IMR-90 (cell line): ENCODE results near the gene TNFRSF18. TPM values are rescaled to one million over a fixed set of nuclear protein-coding genes. Genes with fewer than 3 reads are reported as not detected.

Experiments
- ATAC-seq: fragments of 200-7000 bp; cut with Tn5 transposase; 2 replicates; pipeline ENCODE4 v1.9.1; 2020; ENCODE audit warnings: low read depth, mild to moderate bottlenecking, moderate library complexity
- BruUV-seq: library from RNA; stranded (reverse); fragments of 400-500 nt; replicated peaks from 2 replicates; lab custom pipeline; 2021; lab: Mats Ljungman, UMichigan
- CTCF ChIA-PET: fragments of 300-600 bp; formaldehyde crosslinking; extraction: SDS; loops from one replicate; lab custom pipeline; 2021; ENCODE audit warnings: antibody characterized with exemption; lab: Yijun Ruan, JAX
- POLR2A ChIA-PET: fragments of 300-600 bp; sonication (Branson Sonifier 250); formaldehyde crosslinking; loops from one replicate; lab custom pipeline; 2022; ENCODE audit warnings: antibody characterized with exemption; ENCODE audit not compliant: unreplicated experiment; lab: Charles Lee
- DNase-seq: peaks from one replicate; pipeline ENCODE4 v3.0.0; 2013
- H2AFZ ChIP-seq: replicated peaks from 2 replicates; pipeline ENCODE3; 2013; ENCODE audit warnings: low read length, mild to moderate bottlenecking; ENCODE audit not compliant: poor library complexity
- H2AK5ac ChIP-seq: 2 replicates; pipeline ENCODE4 v1.6.1; 2013; ENCODE audit warnings: low read depth, low read length, inconsistent platforms
- H2AK9ac ChIP-seq: replicated peaks from 2 replicates; pipeline ENCODE3; 2013; ENCODE audit warnings: mild to moderate bottlenecking, low read depth, low read length, moderate library complexity; ENCODE audit not compliant: poor library complexity
- H2BK120ac ChIP-seq: 2 replicates; pipeline ENCODE4 v1.6.1; 2013; ENCODE audit warnings: low read depth, low read length, inconsistent platforms
- H2BK15ac ChIP-seq: 3 replicates; pipeline ENCODE4 v1.6.1; 2013; ENCODE audit warnings: low read depth, low read length, inconsistent platforms
- H2BK20ac ChIP-seq: 2 replicates; pipeline ENCODE4 v1.6.1; 2013; ENCODE audit warnings: low read depth, mild to moderate bottlenecking, inconsistent platforms, low read length, moderate library complexity
- H2BK5ac ChIP-seq: 2 replicates; pipeline ENCODE4 v1.6.1; 2013; ENCODE audit warnings: mild to moderate bottlenecking, low read depth, low read length, inconsistent platforms; ENCODE audit not compliant: poor library complexity, severe bottlenecking
- H3K14ac ChIP-seq: replicated peaks from 2 replicates; pipeline ENCODE4 v1.6.1; 2013; ENCODE audit warnings: low read depth, low read length, inconsistent platforms
- H3K18ac ChIP-seq: 2 replicates; pipeline ENCODE4 v1.6.1; 2013; ENCODE audit warnings: low read depth, low read length, control low read depth
- H3K23ac ChIP-seq: 2 replicates; pipeline ENCODE4 v1.6.1; 2013; ENCODE audit warnings: low read depth, low read length, inconsistent platforms
- H3K27ac ChIP-seq: 2 replicates; pipeline ENCODE4 v1.5.1; 2013; ENCODE audit warnings: mild to moderate bottlenecking, control low read depth, low read length; ENCODE audit not compliant: insufficient read depth
- H3K27me3 ChIP-seq: 2 replicates; pipeline ENCODE4 v1.6.1; 2013; ENCODE audit warnings: low read length; ENCODE audit not compliant: control insufficient read depth, insufficient read depth
- H3K36me3 ChIP-seq: 2 replicates; pipeline ENCODE4 v1.6.1; 2013; ENCODE audit warnings: low read length, mixed read lengths; ENCODE audit not compliant: control insufficient read depth, insufficient read depth
- H3K4ac ChIP-seq: 2 replicates; pipeline ENCODE4 v1.6.1; 2013; ENCODE audit warnings: low read depth, low read length, inconsistent platforms
- H3K4me1 ChIP-seq: 2 replicates; pipeline ENCODE4 v1.6.1; 2013; ENCODE audit warnings: low read length, mixed read lengths; ENCODE audit not compliant: control insufficient read depth, insufficient read depth
- H3K4me2 ChIP-seq: 2 replicates; pipeline ENCODE4 v1.6.1; 2013; ENCODE audit warnings: low read depth, mild to moderate bottlenecking, control low read depth, low read length, moderate library complexity
- H3K4me3 ChIP-seq: 2 replicates; pipeline ENCODE4 v1.5.1; 2013; ENCODE audit warnings: low read depth, mild to moderate bottlenecking, control low read depth, low read length, moderate library complexity; ENCODE audit not compliant: insufficient read depth
- H3K56ac ChIP-seq: 2 replicates; pipeline ENCODE4 v1.6.1; 2013; ENCODE audit warnings: low read length, inconsistent platforms; ENCODE audit not compliant: insufficient read depth; ENCODE audit errors: extremely low read depth
- H3K79me1 ChIP-seq, 2 experiments: 2 replicates each; pipeline ENCODE4 v1.6.1; 2013; ENCODE audit warnings: low read length in 2 of 2, inconsistent platforms in 1 of 2, low read depth in 1 of 2
- H3K9ac ChIP-seq: 2 replicates; pipeline ENCODE4 v1.6.1; 2013; ENCODE audit warnings: low read depth, low read length, control low read depth
- H3K9me1 ChIP-seq: 2 replicates; pipeline ENCODE4 v1.6.1; 2013; ENCODE audit warnings: low read length, inconsistent platforms; ENCODE audit not compliant: insufficient read depth
- H3K9me3 ChIP-seq: 2 replicates; pipeline ENCODE4 v1.6.1; 2013; ENCODE audit warnings: low read length; ENCODE audit not compliant: control insufficient read depth, insufficient read depth
- H4K20me1 ChIP-seq: 2 replicates; pipeline ENCODE4 v1.6.1; 2013; ENCODE audit warnings: low read length, inconsistent platforms; ENCODE audit not compliant: insufficient read depth
- H4K5ac ChIP-seq: 2 replicates; pipeline ENCODE4 v1.6.1; 2013; ENCODE audit warnings: mild to moderate bottlenecking, low read depth, low read length, control low read depth
- H4K8ac ChIP-seq, 2 experiments: 2 replicates each; pipeline ENCODE4 v1.6.1; 2013; ENCODE audit warnings: low read depth in 2 of 2, low read length in 2 of 2, control low read depth in 1 of 2, inconsistent platforms in 1 of 2
- H4K91ac ChIP-seq: 2 replicates; pipeline ENCODE4 v1.6.1; 2013; ENCODE audit warnings: low read depth, low read length, inconsistent platforms; ENCODE audit not compliant: insufficient read depth
- BHLHE40 ChIP-seq: fragments of 150-350 bp; IDR thresholded peaks from 2 replicates; pipeline ENCODE4 v1.6.1; 2016; ENCODE audit warnings: mild to moderate bottlenecking, low read depth, low read length
- CEBPB ChIP-seq: IDR thresholded peaks from 2 replicates; pipeline ENCODE4 v1.6.1; 2012; ENCODE audit warnings: low read depth, low read length, improper control_type of control experiment
- CHD1 ChIP-seq: IDR thresholded peaks from 2 replicates; pipeline ENCODE4 v1.6.1; 2012; ENCODE audit warnings: low read depth, low read length, improper control_type of control experiment
- CTCF ChIP-seq: conservative IDR thresholded peaks from 2 replicates; pipeline ENCODE4 v1.5.1; 2012; ENCODE audit warnings: mild to moderate bottlenecking, low read depth, low read length, improper control_type of control experiment
- ELK1 ChIP-seq: fragments of 150-350 bp; IDR thresholded peaks from 2 replicates; pipeline ENCODE4 v1.6.1; 2016; ENCODE audit warnings: low read depth, mild to moderate bottlenecking, low read length, moderate library complexity, borderline replicate concordance
- FOS ChIP-seq: fragments of 150-350 bp; IDR thresholded peaks from 2 replicates; pipeline ENCODE4 v1.6.1; 2016; ENCODE audit warnings: low read depth, low read length
- MAFK ChIP-seq: IDR thresholded peaks from 2 replicates; pipeline ENCODE4 v1.6.1; 2012; ENCODE audit warnings: low read depth, low read length, improper control_type of control experiment
- MAZ ChIP-seq: IDR thresholded peaks from 2 replicates; pipeline ENCODE4 v1.6.1; 2012; ENCODE audit warnings: low read depth, mild to moderate bottlenecking, low read length, improper control_type of control experiment, moderate library complexity, borderline replicate concordance
- MXI1 ChIP-seq: IDR thresholded peaks from 2 replicates; pipeline ENCODE4 v1.6.1; 2012; ENCODE audit warnings: low read depth, mild to moderate bottlenecking, low read length, moderate library complexity, borderline replicate concordance
- NFE2L2 ChIP-seq: fragments of 150-350 bp; IDR thresholded peaks from 2 replicates; pipeline ENCODE4 v1.6.1; 2016; ENCODE audit warnings: low read depth, mild to moderate bottlenecking, low read length
- POLR2A ChIP-seq: IDR thresholded peaks from 2 replicates; pipeline ENCODE4 v1.6.1; 2012; ENCODE audit warnings: mild to moderate bottlenecking, low read depth, low read length
- RAD21 ChIP-seq: IDR thresholded peaks from 2 replicates; pipeline ENCODE4 v1.6.1; 2012; ENCODE audit warnings: low read length, improper control_type of control experiment
- RCOR1 ChIP-seq: IDR thresholded peaks from 2 replicates; pipeline ENCODE4 v1.6.1; 2012; ENCODE audit warnings: mild to moderate bottlenecking, low read length, improper control_type of control experiment; ENCODE audit not compliant: insufficient replicate concordance
- RFX5 ChIP-seq: IDR thresholded peaks from 2 replicates; pipeline ENCODE4 v1.8.0; 2012; ENCODE audit warnings: low read depth, mild to moderate bottlenecking, low read length, moderate library complexity
- SMC3 ChIP-seq: fragments of 150-350 bp; IDR thresholded peaks from 2 replicates; pipeline ENCODE4 v1.6.1; 2016; ENCODE audit warnings: low read depth, mild to moderate bottlenecking, antibody characterized with exemption, low read length, moderate library complexity
- USF2 ChIP-seq: fragments of 150-350 bp; IDR thresholded peaks from 2 replicates; pipeline ENCODE4 v1.6.1; 2017; ENCODE audit warnings: mild to moderate bottlenecking, antibody characterized with exemption, low read length, low read depth
- WGBS, 2 experiments: methylation state at CpG; one replicate each; pipeline versions ENCODE4 v1.1.5 to v1.1.7; 2013; ENCODE audit warnings: missing lambda C conversion rate in 2 of 2; ENCODE audit not compliant: insufficient read length in 1 of 2; ENCODE audit errors: extremely low coverage in 2 of 2; 5-methylcytosine and 5-hydroxymethylcytosine counted together
- dilution Hi-C: fragments of 300-500 bp; cut with HindIII; formaldehyde crosslinking; loops from one replicate; pipeline ENCODE4 v1.14.3; 2018; ENCODE audit warnings: low sequenced_read_pairs; ENCODE audit not compliant: unreplicated experiment
- in situ Hi-C: fragments of 300-500 bp; cut with MboI; formaldehyde crosslinking; loops from 3 replicates; pipeline ENCODE4 v1.14.3; 2019; ENCODE audit warnings: low sequenced_read_pairs, inconsistent platforms, mixed read lengths
- intact Hi-C: fragments of 100-400 bp; cut with micrococcal nuclease; formaldehyde crosslinking; loops from 2 replicates; pipeline ENCODE4 v1.10.0; 2022
- polyA plus RNA-seq, 3 experiments: library from polyadenylated mRNA; depleted of rRNA; stranded (reverse); fragments of >200 nt; gene quantifications; 2 replicates each; pipeline ENCODE4 v1.2.3, GENCODE V29; 2012; ENCODE audit warnings: low replicate concordance in 1 of 3
- total RNA-seq: library from RNA; depleted of rRNA; stranded (reverse); fragments of >200 nt; gene quantifications from 2 replicates; pipeline ENCODE4 v1.2.3, GENCODE V29; 2012

TNFRSF18 gene
- total and polyA plus RNA-seq, 2 of the 4 experiments (the other 2 are of a cell fraction), result 0.18 to 1.0 TPM

- H3K27ac ChIP-seq, result no peak overlapping the region
- H3K27me3 ChIP-seq, result peaks cover 34% of the 10 kb centered on the region; the same call in 1 of the 2 replicates
- H2AK5ac ChIP-seq, result no peak overlapping the region
- in situ Hi-C loops (no loop called here), dilution Hi-C loops (no loop called here), intact Hi-C loops (no loop called here)
- H3K36me3 ChIP-seq, result no peaks in the 10 kb centered on the region
- H2BK15ac ChIP-seq, result no peak overlapping the region
- ChIA-PET POLR2A (no interaction called here), CTCF (no interaction called here)
- no peaks in the 10 kb centered on the region for H3K9me1 ChIP-seq
- no peak overlapping the region for H2AFZ ChIP-seq
- no peaks in the 10 kb centered on the region for H3K79me1 ChIP-seq
- no peak overlapping the region for H4K91ac ChIP-seq
- H3K4ac ChIP-seq, result no peak overlapping the region
- ATAC-seq (no peak), DNase-seq (no peak)
- no peak overlapping the region for H4K8ac ChIP-seq
- no peak overlapping the region for H3K14ac ChIP-seq
- no peaks in the 10 kb centered on the region for H4K20me1 ChIP-seq
- H2BK5ac ChIP-seq, result no peak overlapping the region
- H3K18ac ChIP-seq, result no peak overlapping the region
- H3K4me1 ChIP-seq, result no peaks in the 10 kb centered on the region
- H2BK20ac ChIP-seq, result no peak overlapping the region
- H3K23ac ChIP-seq, result no peak overlapping the region
- no peak overlapping the region for H3K56ac ChIP-seq
- no peak overlapping the region for H3K9ac ChIP-seq
- H3K9me3 ChIP-seq, result no peaks in the 10 kb centered on the region
- no peak overlapping the region for H4K5ac ChIP-seq
- H2BK120ac ChIP-seq, result no peak overlapping the region
- no peak overlapping the region for H3K4me2 ChIP-seq
- no TSS peak for BruUV-seq
- TF ChIP-seq RCOR1 (no peak), NFE2L2 (no peak), BHLHE40 (no peak), ELK1 (no peak), RFX5 (no peak), CTCF (no peak), POLR2A (no peak), RAD21 (no peak), CHD1 (no peak), SMC3 (no peak), MAZ (no peak), MAFK (no peak), USF2 (no peak), CEBPB (no peak), FOS (no peak), MXI1 (no peak)
- no peak overlapping the region for H2AK9ac ChIP-seq
- 78% methylated on average over 14 of the region's 23 CpGs; no CpG with 5 or more reads in 1 of the 2 experiments for WGBS, 2 experiments
- H3K4me3 ChIP-seq, result no peak overlapping the region
These were observed 40.4 kb downstream of the TNFRSF18 start for GRCh38 chr1:1165900-1166421.
